ENCODE measurements around the gene EIF3C.
"Not testable (repeated sequence)": the region's sequence is repeated elsewhere in the genome, so short reads cannot be mapped to it uniquely, and the experiment has no call there.

DNA sequence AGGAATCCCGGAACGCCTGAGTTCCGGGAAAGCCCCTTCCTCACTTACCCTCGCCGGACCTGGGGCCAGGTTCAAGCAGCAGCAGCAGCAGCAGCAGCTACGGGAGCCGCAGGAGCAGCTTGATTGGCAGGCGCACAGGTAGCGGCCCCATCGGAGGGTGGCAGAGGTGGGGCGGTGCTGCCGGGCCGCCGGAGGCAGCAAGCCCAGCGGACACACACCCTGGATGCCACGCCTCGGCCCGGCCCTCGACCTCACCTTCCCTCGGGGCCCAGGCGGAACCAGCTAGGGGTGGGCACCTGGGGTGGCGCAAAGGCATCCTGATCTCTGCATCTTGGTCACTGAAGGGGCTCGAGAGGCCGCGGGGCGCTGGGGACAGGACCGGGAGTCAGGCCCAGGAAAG, 29.4 kb downstream of the EIF3C start:
- not testable (repeated sequence) for TF ChIP-seq POLR2A (IDR thresholded peaks at IDR 0.05)
- TF ChIP-seq, protein P1, sequence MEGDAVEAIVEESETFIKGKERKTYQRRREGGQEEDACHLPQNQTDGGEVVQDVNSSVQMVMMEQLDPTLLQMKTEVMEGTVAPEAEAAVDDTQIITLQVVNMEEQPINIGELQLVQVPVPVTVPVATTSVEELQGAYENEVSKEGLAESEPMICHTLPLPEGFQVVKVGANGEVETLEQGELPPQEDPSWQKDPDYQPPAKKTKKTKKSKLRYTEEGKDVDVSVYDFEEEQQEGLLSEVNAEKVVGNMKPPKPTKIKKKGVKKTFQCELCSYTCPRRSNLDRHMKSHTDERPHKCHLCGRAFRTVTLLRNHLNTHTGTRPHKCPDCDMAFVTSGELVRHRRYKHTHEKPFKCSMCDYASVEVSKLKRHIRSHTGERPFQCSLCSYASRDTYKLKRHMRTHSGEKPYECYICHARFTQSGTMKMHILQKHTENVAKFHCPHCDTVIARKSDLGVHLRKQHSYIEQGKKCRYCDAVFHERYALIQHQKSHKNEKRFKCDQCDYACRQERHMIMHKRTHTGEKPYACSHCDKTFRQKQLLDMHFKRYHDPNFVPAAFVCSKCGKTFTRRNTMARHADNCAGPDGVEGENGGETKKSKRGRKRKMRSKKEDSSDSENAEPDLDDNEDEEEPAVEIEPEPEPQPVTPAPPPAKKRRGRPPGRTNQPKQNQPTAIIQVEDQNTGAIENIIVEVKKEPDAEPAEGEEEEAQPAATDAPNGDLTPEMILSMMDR (IDR thresholded peaks at IDR 0.05) = not testable (repeated sequence)
